IPS-18c (cell line): ENCODE measurements around the gene NFATC4.
"Not testable (repeated sequence)": the region's sequence is repeated elsewhere in the genome, so short reads cannot be mapped to it uniquely, and the experiment has no call there.

Source experiments
- H3K4me3 ChIP-seq: 2 replicates; pipeline ENCODE4 v1.7.0; 2013; ENCODE audit warnings: low read depth, mild to moderate bottlenecking, low read length, moderate library complexity; ENCODE audit not compliant: insufficient read depth
- H3K9me3 ChIP-seq: one replicate; pipeline ENCODE4 v1.6.1; 2013; ENCODE audit warnings: mild to moderate bottlenecking, low read length, moderate library complexity; ENCODE audit not compliant: control insufficient read depth, insufficient read depth

NFATC4 gene

GRCh38 chr14:24360281-24360680 is 7.7 kb upstream of the NFATC4 start:
- H3K4me3 ChIP-seq = no peak overlapping the region
- H3K9me3 ChIP-seq = no peaks in the 10 kb centered on the region

- no peak overlapping the region for H3K4me3 ChIP-seq
- H3K9me3 ChIP-seq = no peaks in the 10 kb centered on the region
Observed at GRCh38 chr14:24361326-24361725, 6.7 kb upstream of the NFATC4 start.

- H3K4me3 ChIP-seq = no peak overlapping the region
- no peaks in the 10 kb centered on the region for H3K9me3 ChIP-seq
Observed at GRCh38 chr14:24362241-24362960, 5.6 kb upstream of the NFATC4 start.

GRCh38 chr14:24363401-24363800 is 4.6 kb upstream of the NFATC4 start:
- Histone ChIP-seq H3K4me3 (no peak overlapping the region), H3K9me3 (no peaks in the 10 kb centered on the region)

GRCh38 chr14:24364841-24365240 is 3.1 kb upstream of the NFATC4 start:
- no peaks in the 10 kb centered on the region for H3K9me3 ChIP-seq

GRCh38 chr14:24365600-24366412 is 2.2 kb upstream of the NFATC4 start:
- no peaks in the 10 kb centered on the region for H3K9me3 ChIP-seq
- peak overlapping the region; percentile 68 for H3K4me3 ChIP-seq

More at GRCh38 chr14:24364841-24365240, 3.1 kb upstream of the NFATC4 start:
- no peak overlapping the region for H3K4me3 ChIP-seq

DNA sequence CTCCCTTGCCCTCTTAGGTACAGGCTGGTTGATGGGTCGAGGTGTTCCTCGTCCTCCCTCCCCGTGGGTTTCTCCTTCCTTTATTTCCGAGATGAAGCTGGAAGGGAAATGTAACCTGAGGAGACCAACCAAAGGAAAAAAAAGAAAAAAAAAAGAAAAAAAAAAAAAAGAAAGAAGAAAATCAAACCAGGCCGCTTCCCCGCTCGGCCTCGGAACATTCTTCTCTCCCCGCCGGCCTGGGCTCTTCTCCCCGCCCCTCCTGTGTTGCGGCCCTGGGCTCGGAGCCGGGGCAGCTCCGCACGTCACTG is 1.6 kb upstream of the NFATC4 start:
- H3K9me3 ChIP-seq = no peaks in the 10 kb centered on the region
- H3K4me3 ChIP-seq = peak overlapping the region; percentile 68

DNA sequence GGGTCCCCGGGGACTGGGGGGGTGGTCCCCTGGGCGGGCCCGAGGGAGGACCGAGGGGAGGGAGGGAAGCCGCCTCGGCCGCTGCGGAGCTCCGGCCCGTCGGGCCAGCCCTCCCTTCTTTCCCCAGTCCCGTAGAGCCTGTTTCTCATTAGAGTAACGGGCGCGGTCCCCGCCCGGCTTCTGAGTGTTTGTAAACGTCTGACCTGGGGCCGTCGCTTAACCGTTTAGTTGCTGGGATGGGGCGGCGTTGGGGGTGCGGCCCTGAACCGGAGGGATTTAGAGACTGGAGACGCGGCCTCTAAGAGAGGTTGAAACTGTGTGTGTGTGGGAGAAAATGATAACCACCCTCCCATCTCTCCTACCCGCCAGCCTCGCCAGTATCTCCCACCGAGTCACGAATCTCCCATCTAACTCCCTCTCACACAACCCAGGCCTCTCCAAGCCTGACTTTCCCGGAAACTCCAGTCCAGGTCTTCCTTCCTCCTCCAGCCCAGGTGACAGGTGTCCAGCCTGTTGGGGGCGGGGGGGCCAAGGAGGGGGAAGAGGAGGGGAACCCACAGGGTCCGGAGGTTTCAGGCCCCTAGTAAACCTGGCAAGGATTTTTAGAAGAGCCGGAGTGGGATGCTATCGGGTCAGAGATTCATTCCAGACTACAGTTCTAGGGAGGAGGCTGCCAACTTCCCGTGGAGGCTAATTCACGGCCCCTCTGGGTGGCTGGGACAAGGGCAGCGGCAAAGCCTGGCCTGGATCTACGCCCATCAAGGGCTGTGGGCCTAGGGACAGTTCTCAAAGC is 1.1 kb upstream of the NFATC4 start:
- Histone ChIP-seq H3K9me3 (no peaks in the 10 kb centered on the region), H3K4me3 (peak overlapping the region; percentile 68)

- Histone ChIP-seq H3K4me3 (peak overlapping the region; percentile 87), H3K9me3 (no peaks in the 10 kb centered on the region)
Observed at GRCh38 chr14:24368212-24368561, 203 bp downstream of the NFATC4 start.

DNA sequence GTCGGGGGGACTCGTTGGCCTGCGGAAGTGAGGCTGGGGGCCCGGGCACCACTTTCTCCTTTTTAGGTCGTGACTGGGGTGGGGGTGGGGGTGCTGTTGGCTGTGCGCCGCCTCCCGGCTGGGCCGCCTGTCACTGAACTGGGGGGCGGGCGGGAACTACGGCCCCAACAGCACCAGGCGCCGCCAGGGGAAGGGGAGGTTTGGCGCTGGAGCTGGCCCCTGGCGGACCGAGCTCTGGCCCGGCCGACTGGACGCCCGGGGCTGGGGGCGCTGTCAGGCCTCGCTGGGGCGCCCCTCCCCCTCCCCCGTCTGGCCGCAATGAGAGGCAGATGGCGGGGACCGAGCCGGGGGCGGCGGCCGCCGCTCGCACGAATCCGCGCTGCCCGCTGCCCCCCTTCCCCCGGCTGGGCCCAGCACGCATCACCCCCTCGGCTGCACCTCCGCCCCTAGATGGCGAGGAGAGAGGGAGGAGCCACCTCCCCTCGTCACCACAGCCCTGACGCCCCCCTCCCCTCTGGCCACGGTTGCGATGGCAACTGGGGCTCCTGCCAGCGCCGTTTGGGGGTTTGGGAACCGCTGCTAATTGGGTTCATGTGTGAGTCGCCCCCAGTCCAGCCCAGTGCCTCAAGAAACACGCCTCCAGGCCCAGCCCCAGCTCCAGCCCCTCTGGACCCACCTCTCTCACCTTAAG is 723 bp downstream of the NFATC4 start:
- Histone ChIP-seq H3K4me3 (peak overlapping the region; percentile 87), H3K9me3 (no peaks in the 10 kb centered on the region)

GRCh38 chr14:24369463-24369862 is 1.5 kb downstream of the NFATC4 start:
- Histone ChIP-seq H3K9me3 (no peaks in the 10 kb centered on the region), H3K4me3 (no peak overlapping the region)

- H3K9me3 ChIP-seq = no peaks in the 10 kb centered on the region
- no peak overlapping the region for H3K4me3 ChIP-seq
Observed at GRCh38 chr14:24369907-24370687, 2.1 kb downstream of the NFATC4 start.

DNA sequence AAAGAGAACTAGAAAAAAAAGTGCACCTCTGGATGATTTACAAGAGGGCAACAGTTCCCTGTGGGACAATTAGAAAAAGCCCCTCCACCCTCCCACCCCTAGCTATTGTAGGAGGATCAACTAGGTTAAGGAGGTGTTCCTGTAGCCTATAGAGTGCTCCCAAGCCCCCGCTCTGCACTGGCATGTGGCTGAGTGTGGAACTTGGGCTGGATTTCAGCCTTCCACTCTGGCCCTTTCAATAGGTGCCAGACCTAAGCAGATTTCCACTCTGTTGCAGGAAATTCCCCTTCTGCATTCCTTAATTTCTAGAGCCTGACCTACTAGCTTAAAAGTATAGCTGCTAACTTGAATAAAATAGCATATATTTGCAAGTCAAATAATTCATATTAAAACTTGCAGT is 2.8 kb downstream of the NFATC4 start:
- H3K9me3 ChIP-seq = no peaks in the 10 kb centered on the region

DNA sequence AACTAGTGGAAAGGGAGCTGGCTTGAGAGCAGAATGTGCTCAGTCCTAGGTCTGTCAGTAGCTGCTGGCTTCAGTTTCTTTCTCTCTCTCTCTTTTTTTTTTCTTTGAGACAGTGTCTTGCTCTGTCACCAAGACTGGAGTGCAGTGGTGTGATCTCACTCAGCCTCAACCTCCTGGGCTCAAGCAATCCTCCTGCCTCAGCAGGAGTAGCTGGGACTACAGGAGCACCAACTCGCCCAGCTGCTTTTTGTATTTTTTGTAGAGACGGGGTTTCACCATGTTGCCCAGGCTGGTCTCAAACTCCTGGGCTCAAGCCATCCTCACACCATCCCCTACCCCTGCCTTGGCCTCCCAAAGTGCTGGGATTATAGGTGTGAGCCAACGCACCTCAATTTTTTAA is 3.6 kb downstream of the NFATC4 start:
- H3K9me3 ChIP-seq, H3K4me3 ChIP-seq: not testable (repeated sequence)

More for the DNA sequence above, 2.8 kb downstream of the NFATC4 start:
- no peak overlapping the region for H3K4me3 ChIP-seq

DNA sequence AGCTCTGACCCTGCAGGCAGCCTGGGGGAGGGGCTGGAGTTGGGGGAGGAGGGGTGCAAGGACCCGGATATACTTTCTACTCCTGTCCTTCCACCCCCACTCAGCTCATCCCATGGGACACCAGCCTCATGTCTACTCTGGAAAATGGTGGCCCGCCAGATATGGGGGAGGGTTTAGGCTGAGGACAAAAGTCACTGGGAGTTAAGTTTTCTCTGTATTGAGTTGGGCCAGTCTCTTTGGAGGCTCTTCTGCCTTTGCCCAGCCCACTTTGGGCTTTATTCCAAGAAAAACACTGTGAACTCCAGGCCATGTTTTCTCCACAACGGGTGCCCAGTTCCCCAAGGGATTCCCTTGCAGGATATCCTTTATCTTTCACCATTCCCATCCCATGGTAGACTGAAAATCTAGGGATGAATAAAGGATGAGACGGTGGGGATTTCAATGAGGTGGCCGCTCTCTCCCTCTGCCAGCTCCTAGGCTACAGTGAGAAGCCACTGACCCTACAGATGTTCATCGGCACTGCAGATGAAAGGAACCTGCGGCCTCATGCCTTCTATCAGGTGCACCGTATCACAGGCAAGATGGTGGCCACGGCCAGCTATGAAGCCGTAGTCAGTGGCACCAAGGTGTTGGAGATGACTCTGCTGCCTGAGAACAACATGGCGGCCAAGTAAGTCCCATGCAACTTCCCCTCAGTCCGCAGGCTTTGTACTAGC is 4.9 kb downstream of the NFATC4 start:
- H3K4me3 ChIP-seq = no peak overlapping the region
- no peaks in the 10 kb centered on the region for H3K9me3 ChIP-seq

DNA sequence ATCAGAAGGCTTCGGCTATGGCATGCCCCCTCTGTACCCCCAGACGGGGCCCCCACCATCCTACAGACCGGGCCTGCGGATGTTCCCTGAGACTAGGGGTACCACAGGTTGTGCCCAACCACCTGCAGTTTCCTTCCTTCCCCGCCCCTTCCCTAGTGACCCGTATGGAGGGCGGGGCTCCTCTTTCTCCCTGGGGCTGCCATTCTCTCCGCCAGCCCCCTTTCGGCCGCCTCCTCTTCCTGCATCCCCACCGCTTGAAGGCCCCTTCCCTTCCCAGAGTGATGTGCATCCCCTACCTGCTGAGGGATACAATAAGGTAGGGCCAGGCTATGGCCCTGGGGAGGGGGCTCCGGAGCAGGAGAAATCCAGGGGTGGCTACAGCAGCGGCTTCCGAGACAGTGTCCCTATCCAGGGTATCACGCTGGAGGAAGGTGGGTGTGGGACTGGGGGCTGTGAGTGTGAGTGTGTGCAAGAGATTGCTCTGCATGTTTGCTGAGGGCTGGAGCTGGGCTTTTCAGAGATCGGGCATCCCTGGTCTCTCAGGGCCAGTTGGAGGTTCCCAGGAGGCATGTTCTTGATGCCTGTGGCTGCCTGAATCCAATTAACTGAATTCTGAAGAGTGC is 8.6 kb downstream of the NFATC4 start:
- Histone ChIP-seq H3K4me3 (peak overlapping the region; percentile 36), H3K9me3 (no peaks in the 10 kb centered on the region)
